T-cell (primary cell): Measurements from ENCODE around the gene PRRT4. TPM values are rescaled to one million over a fixed set of nuclear protein-coding genes. Genes with fewer than 3 reads are reported as not detected.

Experiments
- ATAC-seq, 4 experiments: fragments of 200-7000 bp in 3 of 4; fragments of 150-1000 bp in 1 of 4; cut with Tn5 transposase; replicated peaks in 1 of 4; 1 replicate in 3 of 4; 2 replicates in 1 of 4; pipeline ENCODE4 v1.10.0; 2021; ENCODE audit warnings: moderate library complexity in 3 of 4, mild to moderate bottlenecking in 2 of 4, moderate number of reproducible peaks in 1 of 4
- CTCF ChIA-PET, 2 donors: fragments of 300-600 bp; sonication (Branson Sonifier 250); formaldehyde crosslinking; loops; one replicate each; lab custom pipeline; 2022; ENCODE audit warnings: antibody characterized with exemption in 2 of 2; lab: Charles Lee
- POLR2A ChIA-PET, 2 donors: fragments of 300-600 bp; sonication (Branson Sonifier 250); formaldehyde crosslinking; loops; one replicate each; lab custom pipeline; 2022; ENCODE audit warnings: antibody characterized with exemption in 2 of 2; lab: Charles Lee
- DNase-seq, 35 experiments: peaks; one replicate each; pipeline versions ENCODE4 v3.0.0 to v3.0.0-alpha.2; 2013 to 2023
- H3K27ac ChIP-seq: one replicate; pipeline ENCODE4 v1.5.1; 2013; ENCODE audit warnings: low read length
- H3K27me3 ChIP-seq, 2 experiments: replicated peaks in 1 of 2; 1 replicate in 1 of 2; 2 replicates in 1 of 2; pipeline versions ENCODE4 v1.6.1 to v1.7.0; 2013; ENCODE audit warnings: low read length in 1 of 2, mixed read lengths in 1 of 2; ENCODE audit not compliant: control insufficient read depth in 2 of 2, insufficient read depth in 2 of 2; ENCODE audit errors: extremely low read depth in 1 of 2
- H3K36me3 ChIP-seq, 2 donors: 1 replicate in 1 of 2; 2 replicates in 1 of 2; pipeline versions ENCODE4 v1.6.1 to v1.7.0; 2013; ENCODE audit warnings: low read length in 1 of 2; ENCODE audit not compliant: control insufficient read depth in 2 of 2, insufficient read depth in 1 of 2; ENCODE audit errors: extremely low read depth in 1 of 2
- H3K4me1 ChIP-seq, 2 experiments: 1 replicate in 1 of 2; 2 replicates in 1 of 2; pipeline versions ENCODE4 v1.6.1 to v1.7.0; 2013; ENCODE audit warnings: low read length in 2 of 2, mixed read lengths in 1 of 2; ENCODE audit not compliant: insufficient read depth in 2 of 2, control insufficient read depth in 1 of 2; ENCODE audit errors: extremely low read depth in 1 of 2
- H3K4me3 ChIP-seq, 2 donors: 1 replicate in 1 of 2; 2 replicates in 1 of 2; pipeline versions ENCODE4 v1.5.1 to v1.7.0; 2013; ENCODE audit warnings: mild to moderate bottlenecking in 2 of 2, low read length in 1 of 2, moderate library complexity in 1 of 2; ENCODE audit not compliant: control insufficient read depth in 1 of 2; ENCODE audit errors: extremely low read depth in 1 of 2
- H3K9me3 ChIP-seq: 2 replicates; pipeline ENCODE4 v1.7.0; 2013
- H3K27ac Mint-ChIP-seq, 2 donors: one replicate each; pipeline ENCODE4 v1.8.0; 2020 to 2021; ENCODE audit warnings: mild to moderate bottlenecking in 2 of 2, mixed read lengths in 2 of 2
- H3K27me3 Mint-ChIP-seq, 2 donors: one replicate each; pipeline ENCODE4 v1.8.0; 2021 to 2022; ENCODE audit warnings: mixed read lengths in 2 of 2
- H3K36me3 Mint-ChIP-seq: one replicate; pipeline ENCODE4 v1.8.0; 2021; ENCODE audit warnings: mixed read lengths
- H3K4me1 Mint-ChIP-seq, 3 donors: one replicate each; pipeline ENCODE4 v1.8.0; 2020 to 2022; ENCODE audit warnings: mixed read lengths in 3 of 3, mild to moderate bottlenecking in 1 of 3
- H3K4me3 Mint-ChIP-seq, 3 donors: one replicate each; pipeline ENCODE4 v1.8.0; 2020 to 2022; ENCODE audit warnings: mild to moderate bottlenecking in 3 of 3, mixed read lengths in 3 of 3, moderate library complexity in 3 of 3
- H3K9me3 Mint-ChIP-seq, 3 donors: one replicate each; pipeline ENCODE4 v1.8.0; 2020 to 2022; ENCODE audit warnings: mixed read lengths in 3 of 3
- WGBS: methylation state at CpG from one replicate; pipeline ENCODE4 v1.1.5; 2013; ENCODE audit warnings: missing lambda C conversion rate; ENCODE audit not compliant: insufficient coverage; 5-methylcytosine and 5-hydroxymethylcytosine counted together
- total RNA-seq, 35 experiments: library from RNA in 6 of 35; stranded (reverse) in 6 of 35; fragments of 120-200 nt in 1 of 35; gene quantifications; one replicate each; pipeline versions ENCODE4 v1.2.1 to v1.2.4 and lab custom pipeline; 2013 to 2026

The PRRT4 gene
- total RNA-seq (1 to 10 TPM in 1 of 5 donors, under 1 TPM in 4; 0.15 to 1.1 (median 0.65) TPM), total RNA-seq (lab: John Stamatoyannopoulos, UW) (0.12 to 1.1 (median 0.46) reads per million in 29 experiments)
- 0.07 TPM for total RNA-seq (2013)

- Histone ChIP-seq H3K27ac (no peak within 1 kb of the TSS), H3K9me3 (no peaks in the 10 kb centered on the region), H3K4me3 (peak within 1 kb of the TSS; percentile 39 to 67), H3K36me3 (no peaks in the 10 kb centered on the region), H3K27me3 (peaks cover 7 to 56% of the 10 kb centered on the region in 2 experiments), H3K4me1 (peaks cover 0 to 20% of the 10 kb centered on the region in 2 experiments)
- ChIA-PET CTCF (interaction anchor here in 1 of 2 donors (1.1 kb wide), 1 partner anchor 14 kb away, joined by 3 read pairs; no protein-coding TSS in a partner anchor), POLR2A (no interaction called here)
- H3K27me3 Mint-ChIP-seq: peaks cover 34 to 63% of the 10 kb centered on the region in 2 donors
- peaks cover 15 to 20% (median 19%) of the 10 kb centered on the region in 3 donors for H3K4me1 Mint-ChIP-seq
- 1% methylated on average over 77 of the region's 88 CpGs for WGBS
- peak within 1 kb of the TSS in 1 of 2 donors; percentile 21 for H3K27ac Mint-ChIP-seq
- peak within 1 kb of the TSS; percentile 80 to 93 (median 83) for H3K4me3 Mint-ChIP-seq
- no peaks in the 10 kb centered on the region for H3K36me3 Mint-ChIP-seq
- DNase-seq: peak in 34 of 35 experiments; percentile 17 to 65 (median 43)
- no peaks in the 10 kb centered on the region for H3K9me3 Mint-ChIP-seq
- ATAC-seq: peak; percentile 75 to 87 (median 81)
These were observed at the start of gene PRRT4 for GRCh38 chr7:128361411-128362379. Gene PRRT4, minus strand, starts transcription at chr7:128361690.

GRCh38 chr7:128410451-128410753 lies 48.9 kb upstream of the PRRT4 start:
- POLR2A ChIA-PET: no interaction called here
- WGBS: 0% methylated on average over 4 of the region's 6 CpGs

GRCh38 chr7:128409596-128410450 lies 48.3 kb upstream of the PRRT4 start, which contains the start of gene IMPDH1:
Gene IMPDH1, minus strand, starts transcription at chr7:128409982. Its CDS starts 81 bp downstream, at chr7:128409901.
- Histone ChIP-seq H3K36me3 (no peaks in the 10 kb centered on the region), H3K9me3 (no peaks in the 10 kb centered on the region), H3K4me3 (peak within 1 kb of the TSS; percentile 77 to 86), H3K4me1 (peaks cover 12 to 49% of the 10 kb centered on the region in 2 experiments), H3K27ac (peak within 1 kb of the TSS; percentile 85), H3K27me3 (peaks cover 0 to 2% of the 10 kb centered on the region in 2 experiments)
- Mint-ChIP-seq H3K27me3 (no peaks in the 10 kb centered on the region), H3K4me3 (peak within 1 kb of the TSS; percentile 88 to 92 (median 91)), H3K36me3 (no peaks in the 10 kb centered on the region), H3K9me3 (no peaks in the 10 kb centered on the region), H3K27ac (peak within 1 kb of the TSS; percentile 91 to 92), H3K4me1 (peaks cover 32 to 38% (median 37%) of the 10 kb centered on the region in 3 donors)
- 0% methylated on average over 80 of the region's 87 CpGs for WGBS
- DNase-seq (peak; percentile 55 to 88 (median 72)), ATAC-seq (peak; percentile 81 to 84 (median 82))
- CTCF ChIA-PET: interaction anchor here (0.5 to 1.4 kb wide), 5 partner anchors 14 to 82 kb away, joined by 3 to 7 read pairs (median 3); no protein-coding TSS in a partner anchor
- POLR2A ChIA-PET: no interaction called here

More at GRCh38 chr7:128410451-128410753, 48.9 kb upstream of the PRRT4 start:
- Mint-ChIP-seq H3K27me3 (peaks cover 0 to 5% of the 10 kb centered on the region in 2 donors), H3K4me3 (peak overlapping the region; percentile 88 to 92 (median 91)), H3K36me3 (no peaks in the 10 kb centered on the region), H3K4me1 (peaks cover 29 to 35% (median 34%) of the 10 kb centered on the region in 3 donors), H3K9me3 (no peaks in the 10 kb centered on the region), H3K27ac (peak overlapping the region; percentile 91 to 92)
- Histone ChIP-seq H3K4me3 (peak overlapping the region; percentile 77 to 86), H3K4me1 (peaks cover 9 to 43% of the 10 kb centered on the region in 2 experiments), H3K9me3 (no peaks in the 10 kb centered on the region), H3K27ac (peak overlapping the region; percentile 85), H3K36me3 (no peaks in the 10 kb centered on the region), H3K27me3 (peaks cover 0 to 2% of the 10 kb centered on the region in 2 experiments)
- ATAC-seq (no peak), DNase-seq (no peak)
- CTCF ChIA-PET: interaction anchor here in 1 of 2 donors (0.8 kb wide), 1 partner anchor 13 kb away, joined by 3 read pairs; no protein-coding TSS in a partner anchor

GRCh38 chr7:128408709-128409595 lies 47.5 kb upstream of the PRRT4 start:
- peak overlapping the region; percentile 74 for H3K27ac ChIP-seq
- H3K27me3 Mint-ChIP-seq: no peaks in the 10 kb centered on the region
- no peaks in the 10 kb centered on the region for H3K36me3 Mint-ChIP-seq
- peak overlapping the region; percentile 83 to 92 for H3K27ac Mint-ChIP-seq
- H3K9me3 ChIP-seq: no peaks in the 10 kb centered on the region
- no peaks in the 10 kb centered on the region for H3K9me3 Mint-ChIP-seq
- H3K4me1 ChIP-seq: peaks cover 15 to 57% of the 10 kb centered on the region in 2 experiments
- H3K4me3 Mint-ChIP-seq: peak overlapping the region; percentile 88 to 92 (median 91)
- DNase-seq: no peak
- H3K4me3 ChIP-seq: peak overlapping the region; percentile 77 to 86
- peaks cover 41 to 47% (median 46%) of the 10 kb centered on the region in 3 donors for H3K4me1 Mint-ChIP-seq
- peaks cover 0 to 2% of the 10 kb centered on the region in 2 experiments for H3K27me3 ChIP-seq
- ChIA-PET CTCF (interaction anchor here (0.5 to 1.7 kb wide), 7 partner anchors 8 to 81 kb away, joined by 3 to 7 read pairs (median 3); no protein-coding TSS in a partner anchor), POLR2A (no interaction called here)
- no peak for ATAC-seq
- H3K36me3 ChIP-seq: no peaks in the 10 kb centered on the region
- 63% methylated on average over 7 of the region's 25 CpGs for WGBS
